GM19043 (cell line): ENCODE measurements around the gene PLEKHG5.
"Not testable (repeated sequence)": the region's sequence is repeated elsewhere in the genome, so short reads cannot be mapped to it uniquely, and the experiment has no call there.

Experiments
- ATAC-seq: cut with Tn5 transposase; IDR thresholded peaks from one replicate; pipeline ENCODE4 v1.9.1; 2021; ENCODE audit warnings: low read depth; ENCODE audit not compliant: unreplicated experiment

Gene PLEKHG5

DNA sequence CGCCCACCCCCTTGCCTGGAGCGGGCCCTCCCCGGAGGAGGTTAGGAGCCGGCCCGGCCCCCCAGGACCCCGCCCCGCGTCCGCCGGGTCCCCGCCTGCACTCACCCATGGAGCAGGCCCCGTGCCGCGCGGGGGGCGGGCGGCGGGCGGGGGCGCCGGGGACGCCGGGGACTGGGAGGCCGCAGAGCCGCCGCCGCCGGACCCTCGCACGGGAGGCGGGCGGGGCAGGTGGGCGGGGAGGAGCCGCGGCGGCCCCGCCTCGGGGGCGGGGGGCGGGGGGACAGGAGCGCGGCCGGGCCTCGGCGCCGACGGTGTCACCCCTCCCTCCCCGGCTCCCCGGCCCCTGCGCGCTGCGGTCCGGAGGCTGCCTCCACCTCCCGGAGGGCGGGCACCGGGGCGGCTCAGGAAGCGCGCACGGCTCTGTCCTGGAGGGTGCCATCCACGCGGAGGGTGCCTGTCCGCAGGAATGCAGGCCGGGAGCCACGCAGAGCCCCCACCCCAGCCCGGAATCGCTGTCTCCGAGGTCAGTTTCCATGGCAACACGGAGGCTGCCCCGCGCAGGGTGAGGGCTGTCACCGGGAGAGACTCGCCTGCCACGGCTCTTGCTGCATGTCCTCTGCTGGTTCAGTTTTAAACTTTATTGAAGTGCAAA is 5.9 kb upstream of the PLEKHG5 start:
- ATAC-seq: no peak

DNA sequence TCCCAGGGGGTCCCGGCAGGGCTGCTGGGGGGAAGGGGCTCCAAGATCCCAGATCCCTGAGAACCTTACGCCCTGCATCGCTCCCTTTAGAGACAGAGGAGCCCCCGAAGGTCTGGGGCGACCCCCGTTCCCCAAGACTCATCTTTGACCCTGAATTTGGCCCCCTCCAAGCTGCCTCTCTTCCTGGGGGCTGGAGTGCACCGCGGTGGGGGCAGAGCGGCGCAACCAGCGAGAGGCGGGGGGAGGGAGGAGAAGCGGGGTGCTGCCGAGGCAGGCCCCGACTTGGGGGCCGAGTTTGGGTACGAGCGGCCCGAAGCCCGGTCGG is 5.4 kb upstream of the PLEKHG5 start:
- ATAC-seq: no peak

DNA sequence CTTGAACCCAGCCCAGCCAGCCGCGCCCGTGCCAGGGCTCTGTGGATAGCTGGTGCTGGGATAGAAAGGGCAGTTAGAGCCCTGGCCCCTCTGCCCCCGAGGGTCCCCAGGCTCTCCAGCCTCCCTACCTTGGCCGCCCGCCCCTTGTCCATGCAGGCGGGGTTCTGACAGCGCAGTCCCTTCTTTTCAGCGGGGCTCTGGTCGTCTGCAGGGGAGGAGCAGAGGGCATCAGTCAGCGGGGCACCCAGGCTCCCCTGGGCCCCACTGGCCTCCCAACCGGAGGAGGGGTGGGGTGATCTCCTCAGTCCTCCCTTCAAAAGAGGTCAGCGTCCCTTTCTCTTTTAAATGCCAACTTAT is 4.9 kb upstream of the PLEKHG5 start:
- ATAC-seq: no peak

DNA sequence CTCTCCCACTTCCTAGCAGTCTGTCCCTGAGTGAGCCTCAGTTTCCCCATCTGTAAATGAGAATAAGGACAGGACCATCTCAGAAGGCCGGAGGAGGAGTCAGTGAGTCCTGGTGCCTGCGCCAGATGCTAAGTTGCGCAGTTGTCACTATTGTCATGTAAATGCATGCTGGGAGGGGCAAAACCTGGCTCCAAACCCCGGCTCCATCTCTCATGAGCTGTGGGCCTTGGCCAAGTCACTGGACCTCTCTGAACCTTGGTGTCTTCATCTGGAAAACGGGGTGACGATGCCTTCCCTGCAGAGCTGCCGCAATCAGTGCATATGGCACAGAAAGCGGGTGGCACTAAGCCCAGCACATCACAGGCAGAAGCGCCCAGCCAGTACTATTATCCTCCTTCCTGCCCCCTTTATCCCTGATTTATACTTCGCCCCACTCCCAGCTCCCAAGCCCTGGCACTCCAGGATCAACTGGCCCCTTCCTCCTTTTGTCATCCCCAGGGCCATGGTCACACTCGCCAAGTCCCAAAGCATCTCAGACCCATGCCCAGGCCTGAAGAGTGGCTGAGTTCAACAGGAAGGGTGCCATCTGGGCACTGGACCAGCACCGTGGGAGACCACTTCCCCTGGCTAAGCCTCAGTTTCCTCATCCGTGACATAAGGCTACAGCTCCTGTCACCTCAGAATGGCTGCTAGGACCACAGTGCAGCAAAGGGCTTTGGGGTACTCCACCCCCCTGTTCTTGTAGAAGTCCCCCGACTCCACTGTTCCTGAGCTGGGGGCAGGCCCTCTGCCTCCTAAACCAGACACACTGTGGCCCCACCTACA is 4.3 kb upstream of the PLEKHG5 start:
- ATAC-seq: no peak

DNA sequence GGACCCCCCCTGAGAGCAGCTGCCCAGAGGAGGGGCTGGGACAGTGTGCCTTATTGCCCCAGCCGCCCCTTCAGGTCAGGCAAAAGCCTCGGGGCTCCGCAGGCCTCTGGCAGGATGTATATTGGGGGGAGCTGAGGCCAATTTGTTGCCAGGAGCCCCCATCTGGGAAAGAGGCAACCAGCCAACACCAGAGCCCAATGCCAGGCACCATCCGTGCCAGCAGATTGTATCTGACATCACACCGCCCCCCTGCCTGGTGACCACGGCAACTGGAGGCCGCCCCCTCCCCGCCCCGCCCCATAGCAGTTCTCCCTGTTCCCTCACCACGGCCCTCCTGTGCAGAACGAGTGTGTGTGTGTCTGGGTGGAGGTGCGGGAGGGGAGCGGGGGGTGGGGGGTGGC is 3.6 kb upstream of the PLEKHG5 start:
- no peak for ATAC-seq

DNA sequence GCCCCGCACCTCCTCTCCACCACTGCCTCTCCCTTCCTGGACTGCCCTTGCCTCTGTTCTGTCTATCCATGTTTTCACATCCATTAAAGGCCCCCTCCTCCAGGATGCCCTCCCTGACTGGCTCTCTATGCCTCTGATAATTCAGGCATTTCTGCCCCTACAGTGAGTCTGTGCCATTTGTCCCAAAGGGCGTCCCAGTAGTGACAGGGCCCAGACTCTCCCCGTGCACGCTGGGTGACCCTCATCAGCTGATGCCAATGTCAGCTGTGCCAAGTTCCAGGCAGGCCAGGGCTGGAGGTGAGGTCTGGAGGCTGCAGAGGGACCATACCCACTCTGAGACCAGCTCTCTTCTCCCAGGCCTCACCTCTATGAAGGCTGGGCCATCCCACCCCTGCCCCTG is 3.2 kb upstream of the PLEKHG5 start:
- ATAC-seq: no peak

DNA sequence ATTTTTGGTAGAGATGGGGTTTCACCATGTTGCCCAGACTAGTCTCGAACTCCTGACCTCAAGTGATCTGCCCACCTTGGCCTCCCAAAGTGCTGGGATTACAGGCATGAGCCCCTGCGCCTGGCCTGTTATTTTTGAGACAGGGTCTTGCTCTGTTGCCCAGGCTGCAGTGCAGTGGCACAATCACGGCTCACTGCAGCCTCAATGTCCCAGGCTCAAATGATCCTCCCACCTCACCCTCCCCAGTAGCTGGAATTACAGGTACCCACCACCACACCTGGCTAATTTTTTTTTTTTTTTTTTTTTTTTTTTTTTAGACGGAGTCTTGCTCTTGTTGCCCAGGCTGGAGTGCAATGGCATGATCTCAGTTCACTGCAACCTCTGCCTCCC is 2.4 kb upstream of the PLEKHG5 start:
- not testable (repeated sequence) for ATAC-seq

DNA sequence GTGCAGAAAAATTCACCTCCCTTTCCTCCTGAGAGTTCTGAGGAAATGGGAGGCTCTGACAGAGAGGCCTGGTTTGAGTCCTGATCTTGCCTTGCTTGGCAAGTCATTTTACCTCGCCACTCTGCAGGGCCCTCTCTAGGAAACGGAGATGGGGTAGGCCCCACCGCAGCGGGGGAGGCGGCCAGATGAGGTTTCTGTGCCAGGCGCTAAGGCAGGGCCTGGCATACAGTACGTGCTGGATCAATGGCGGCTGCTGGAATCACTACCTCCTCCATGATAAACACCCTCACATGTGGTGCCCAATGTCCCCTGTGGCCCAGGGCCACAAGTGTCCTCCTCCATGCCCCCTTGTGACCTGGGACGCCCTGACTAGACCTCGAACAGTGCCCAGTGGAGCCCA is 499 bp upstream of the PLEKHG5 start:
- no peak for ATAC-seq

DNA sequence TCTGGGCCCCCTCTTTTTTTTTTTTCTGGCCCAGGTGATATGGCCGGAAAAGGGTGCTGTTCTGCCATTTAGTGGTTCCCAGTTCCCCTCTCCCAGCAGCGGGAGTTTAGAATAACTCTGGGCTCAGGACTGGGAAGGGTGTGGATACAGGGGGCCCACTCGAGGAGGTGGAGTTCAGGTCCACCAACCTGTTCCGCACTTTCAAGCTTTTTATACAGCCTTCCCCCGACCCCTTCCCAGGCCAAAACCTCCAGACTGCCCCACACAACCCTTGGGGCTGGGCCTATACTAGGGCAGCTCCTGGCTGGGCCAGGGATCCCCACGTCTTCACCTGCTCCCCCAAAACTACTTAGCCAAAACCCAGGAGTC is 402 bp downstream of the PLEKHG5 start:
- ATAC-seq: no peak

DNA sequence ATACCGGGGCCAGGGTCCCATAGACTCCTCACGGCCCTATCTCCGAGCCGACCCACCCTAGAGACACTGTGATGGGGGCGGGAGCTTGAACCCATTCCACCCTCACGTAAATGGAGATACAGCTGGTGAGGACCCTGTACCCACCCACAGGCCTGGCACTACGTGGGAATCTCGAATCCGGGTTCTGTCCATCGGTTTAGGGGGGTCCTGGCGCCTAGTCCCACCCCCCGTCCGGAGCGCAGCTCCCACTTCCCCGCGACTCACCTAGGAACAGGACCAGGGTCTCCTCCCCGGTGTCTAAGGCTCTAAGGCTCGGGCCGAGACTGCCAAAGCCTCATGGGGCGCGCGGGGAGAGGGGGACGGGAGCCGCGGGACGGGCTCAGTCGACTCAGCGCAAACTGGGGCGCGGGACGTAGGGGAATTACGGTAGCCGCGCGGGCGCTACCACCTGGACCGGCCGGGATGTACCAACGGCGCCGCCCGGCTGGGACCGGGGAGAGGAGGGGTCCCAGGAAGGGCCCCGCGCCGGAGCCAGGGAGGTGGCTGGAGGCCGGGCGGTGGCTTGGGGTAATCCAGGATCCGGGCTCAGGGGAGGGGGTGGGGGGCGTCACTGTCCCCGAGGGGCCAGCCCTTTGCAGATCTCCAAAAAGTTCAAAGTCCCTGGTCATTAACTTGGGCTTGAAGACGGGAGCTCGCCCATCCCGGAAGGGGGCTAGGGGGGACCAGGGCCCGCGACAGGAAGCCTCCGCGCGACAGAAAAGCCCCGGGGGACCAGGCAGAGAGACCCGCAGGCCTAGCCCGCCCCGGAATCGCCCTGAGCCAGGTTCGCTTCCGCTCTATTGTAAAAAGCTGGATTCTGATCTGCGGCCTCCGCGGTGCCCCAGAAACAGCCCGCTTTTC is 1.0 kb downstream of the PLEKHG5 start:
- no peak for ATAC-seq

DNA sequence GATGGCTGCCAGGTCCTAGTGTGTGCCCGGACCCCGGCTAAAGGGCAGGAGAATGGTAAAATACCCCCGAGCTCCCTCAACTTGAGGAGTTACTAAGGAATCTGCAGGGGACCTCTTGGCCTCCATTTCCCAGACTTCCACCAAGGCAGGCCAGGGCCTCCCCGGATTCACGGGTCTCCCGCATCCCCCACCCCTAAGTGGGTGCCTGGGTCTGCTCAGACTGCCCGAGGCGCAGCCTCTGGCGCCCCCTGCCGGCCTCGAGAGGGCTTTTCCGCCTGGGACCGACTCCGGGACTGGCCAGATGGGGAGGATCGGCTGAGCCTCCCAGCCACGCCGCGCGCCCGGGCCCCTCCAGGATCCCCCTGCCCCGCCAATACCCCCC is 1.7 kb downstream of the PLEKHG5 start:
- peak; percentile 50 for ATAC-seq

DNA sequence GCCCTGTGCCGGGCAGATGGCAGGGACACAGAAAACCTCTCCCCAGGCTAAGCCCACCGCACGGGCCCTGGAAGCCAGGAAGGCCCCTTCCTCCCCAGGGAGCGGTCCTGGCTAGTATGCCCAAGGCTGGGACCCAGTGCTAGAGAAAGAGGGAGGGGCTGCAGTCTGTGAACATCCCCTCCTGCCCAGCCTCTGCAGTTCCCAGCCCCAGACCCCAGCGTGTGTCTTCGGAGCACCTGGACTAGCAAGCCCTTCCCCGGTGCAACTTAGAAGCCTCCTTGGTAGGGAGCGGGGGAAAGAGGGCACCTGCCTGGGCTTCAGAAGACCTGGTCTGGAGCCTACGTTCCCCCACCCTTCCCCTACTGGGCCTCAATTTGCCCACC is 2.1 kb downstream of the PLEKHG5 start:
- ATAC-seq: no peak

DNA sequence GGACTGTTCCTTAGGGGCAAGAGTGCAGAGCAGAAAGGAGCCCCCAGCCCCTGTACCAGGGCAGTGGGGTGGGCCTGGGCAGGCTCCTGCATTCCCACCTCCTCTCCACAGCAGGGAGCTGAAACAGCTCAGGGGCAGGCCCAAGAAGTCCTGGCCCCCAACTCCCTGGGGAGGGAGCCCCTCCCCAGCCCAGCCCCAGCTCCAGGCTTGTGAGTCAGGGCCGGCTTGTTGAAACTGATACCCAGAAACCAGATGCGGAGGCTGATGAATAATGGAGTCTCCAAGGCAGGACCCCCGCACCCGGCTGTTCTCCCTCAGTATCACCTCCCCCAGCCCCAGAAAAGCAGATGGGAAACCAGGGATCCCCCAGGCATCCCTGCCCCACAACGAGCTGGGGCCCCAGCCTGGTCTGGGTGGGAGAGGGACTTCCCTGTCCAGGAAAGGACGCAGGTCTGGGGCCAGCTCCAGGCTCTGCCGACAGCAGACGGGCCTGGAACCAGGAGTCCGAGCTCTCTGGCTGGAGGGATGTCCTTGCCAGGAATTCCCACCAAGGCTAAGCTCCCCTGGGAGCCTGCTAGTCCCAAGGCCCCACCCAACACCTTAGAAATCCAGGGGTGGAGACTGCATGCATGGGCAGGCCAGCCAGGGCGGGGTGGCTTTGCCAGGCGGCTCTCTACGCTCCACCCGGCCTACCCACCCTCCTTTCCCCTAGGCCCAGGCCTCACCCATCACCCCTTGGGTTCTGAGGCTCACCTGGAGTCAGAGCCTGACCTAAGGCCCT is 2.7 kb downstream of the PLEKHG5 start:
- no peak for ATAC-seq

DNA sequence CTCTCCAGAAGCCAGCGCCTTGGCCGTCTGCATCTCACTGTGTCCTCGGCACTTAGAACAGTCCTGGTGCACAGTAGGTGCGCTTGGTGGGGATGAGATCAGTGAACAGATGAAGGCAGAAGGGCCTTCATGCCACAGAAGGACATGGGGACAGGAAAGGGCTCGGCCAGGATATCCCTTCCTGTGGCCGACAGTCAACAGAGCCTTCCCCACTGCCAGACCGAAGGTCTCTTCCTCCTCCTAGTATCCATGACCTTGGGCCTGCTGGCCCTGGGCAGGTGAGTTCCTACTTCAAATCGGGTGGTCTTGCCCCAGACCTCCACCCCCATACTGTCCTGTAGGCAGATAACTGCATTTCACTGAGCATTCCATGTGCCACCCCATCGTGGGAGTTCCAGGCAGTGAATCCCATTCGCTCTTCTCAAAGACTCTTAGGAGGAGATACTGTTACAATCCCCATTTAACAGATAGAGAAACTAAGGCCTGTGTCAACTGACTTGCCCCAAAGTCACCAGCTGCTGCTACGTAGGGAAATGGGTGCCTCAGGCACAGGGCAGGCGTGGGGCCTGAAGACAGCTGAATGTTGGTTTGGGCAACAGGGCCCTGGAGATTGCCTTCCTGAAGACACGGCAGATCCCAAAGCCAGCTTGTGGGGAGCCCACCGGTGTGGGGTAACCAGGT is 3.5 kb downstream of the PLEKHG5 start:
- ATAC-seq: no peak

DNA sequence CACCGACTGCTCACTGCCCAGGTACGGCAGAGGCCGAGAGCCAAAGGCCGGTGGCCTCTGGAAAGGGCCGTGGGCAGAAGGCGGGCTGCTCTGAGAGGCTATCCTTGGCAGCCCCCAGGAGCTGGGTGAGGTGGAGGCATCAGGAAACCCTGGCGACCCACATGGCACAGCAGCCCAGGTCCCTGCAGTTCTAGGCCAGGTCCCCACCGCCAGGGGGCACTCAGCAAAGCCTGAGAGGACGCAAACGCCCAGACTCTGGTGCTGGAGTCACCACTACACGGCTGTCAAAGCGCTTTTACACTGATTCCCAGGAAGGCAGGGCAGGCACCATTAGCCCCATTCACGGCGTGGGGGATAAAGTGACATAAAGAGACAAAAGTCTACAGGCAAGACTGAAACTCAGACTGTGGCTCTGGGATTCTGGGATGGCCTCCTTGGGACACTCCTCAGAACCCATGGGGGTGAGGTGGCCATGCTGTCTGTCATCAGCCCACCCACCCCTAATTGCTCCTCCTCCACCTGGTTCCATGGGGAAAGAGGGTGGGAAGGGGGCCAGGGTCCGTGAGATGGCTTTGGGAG is 4.9 kb downstream of the PLEKHG5 start:
- no peak for ATAC-seq

DNA sequence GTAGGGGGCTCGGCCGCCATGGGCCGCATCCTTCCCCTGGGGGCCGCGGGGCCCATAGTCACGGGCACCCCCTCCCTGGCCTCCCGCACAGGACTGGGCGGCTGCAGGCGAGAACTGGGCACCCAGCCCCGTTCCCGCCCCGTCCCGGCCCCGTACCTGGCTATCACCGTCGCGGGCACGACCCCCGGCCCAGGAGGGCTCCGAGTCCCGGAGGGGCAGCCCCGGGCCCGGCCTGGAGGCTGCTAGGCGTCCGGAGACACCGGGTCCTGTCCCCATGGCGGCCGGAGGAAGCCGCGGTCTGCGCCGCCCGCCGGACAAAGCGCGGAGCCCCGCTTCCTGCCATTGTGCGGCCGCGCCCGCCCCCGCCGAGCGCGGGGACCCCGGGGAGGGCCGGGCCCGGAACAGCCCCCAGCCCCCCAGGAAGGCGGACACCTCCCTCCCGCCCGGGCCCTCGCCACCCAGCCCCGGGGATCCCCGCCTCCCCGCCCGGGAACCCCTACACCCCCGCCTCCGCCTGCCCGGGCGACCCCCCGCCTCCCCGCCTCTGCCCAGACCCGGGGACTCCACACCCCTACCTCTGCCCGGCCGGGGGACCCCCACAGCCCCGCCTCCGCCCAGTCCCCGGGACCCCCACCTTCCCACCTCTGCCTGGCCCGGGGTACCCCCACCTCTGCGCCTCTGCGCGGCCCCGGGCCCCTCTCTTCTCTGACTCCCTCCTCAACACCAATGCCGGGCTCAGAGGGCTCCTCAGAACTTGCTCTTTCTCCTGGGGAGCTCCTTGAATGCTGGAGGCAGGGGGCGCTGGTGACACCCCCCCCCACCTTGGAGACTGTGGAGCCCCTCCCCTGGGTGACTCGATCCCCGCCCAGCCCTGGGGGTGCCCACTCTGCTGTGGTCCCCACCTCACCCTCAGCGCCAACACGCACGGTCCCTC is 6.0 kb downstream of the PLEKHG5 start:
- ATAC-seq: no peak

DNA sequence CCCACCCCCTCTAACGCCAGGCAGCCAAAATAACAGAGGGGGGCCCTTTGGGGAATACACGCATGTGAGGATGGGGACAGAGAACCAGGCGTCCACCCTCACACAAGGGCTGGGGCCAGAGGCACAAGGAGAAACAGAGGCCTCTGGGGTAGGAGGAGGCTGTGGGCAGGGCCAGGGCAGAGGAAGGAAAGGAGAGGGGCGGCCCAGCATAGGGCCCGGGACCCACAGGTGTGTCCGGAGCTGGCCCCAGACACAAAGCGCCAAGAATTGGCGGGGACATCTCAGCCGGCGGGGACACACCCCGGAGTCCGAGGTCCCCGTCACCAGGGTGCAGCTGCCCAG is 6.7 kb downstream of the PLEKHG5 start:
- no peak for ATAC-seq

DNA sequence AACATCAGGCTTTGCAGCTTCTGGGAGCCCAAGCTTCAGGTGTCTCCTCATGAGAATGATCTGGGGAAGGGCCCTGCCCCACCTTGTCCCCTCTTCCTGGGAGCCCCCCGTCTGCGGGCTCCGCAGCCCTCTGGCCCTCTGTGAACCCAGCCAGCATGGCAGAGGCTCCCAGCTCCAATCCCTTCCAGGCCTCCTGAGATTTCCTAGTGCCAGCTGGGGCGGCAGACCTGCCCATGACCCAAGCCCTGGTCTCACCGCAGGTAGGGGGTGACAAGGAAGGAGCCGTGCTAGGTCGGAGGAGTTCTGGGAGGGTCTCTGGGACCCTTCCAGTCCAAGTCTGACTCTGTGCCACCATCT is 7.7 kb downstream of the PLEKHG5 start:
- ATAC-seq: no peak
